K562 (cell line): ENCODE data around the gene CYB5D1. TPM values are rescaled to one million over a fixed set of nuclear protein-coding genes. Genes with fewer than 3 reads are reported as not detected.

ENCODE experiments used
- ATAC-seq: fragments of 200-7000 bp; cut with Tn5 transposase; 3 replicates; pipeline ENCODE4 v1.9.1; 2020; ENCODE audit warnings: moderate library complexity
- BruUV-seq: library from RNA; stranded (reverse); fragments of 400-500 nt; replicated peaks from 2 replicates; lab custom pipeline; 2021; lab: Mats Ljungman, UMichigan
- CTCF ChIA-PET: fragments of 300-600 bp; formaldehyde crosslinking; extraction: SDS; loops from one replicate; lab custom pipeline; 2021; ENCODE audit warnings: low intra/inter-chr PET ratio; lab: Yijun Ruan, JAX
- POLR2A ChIA-PET: fragments of 300-600, 350-650 bp; sonication (Branson Sonifier 250); formaldehyde crosslinking; extraction: SDS; loops from one replicate; lab custom pipeline; 2021; ENCODE audit warnings: antibody characterized with exemption, inconsistent platforms; lab: Yijun Ruan, JAX
- DNase-seq, 4 experiments: peaks; one replicate each; pipeline versions ENCODE4 v3.0.0 to v3.0.0-alpha.2; 2011 to 2018; ENCODE audit warnings: low spot score in 3 of 4, mixed read lengths in 3 of 4; ENCODE audit errors: extremely low read depth in 1 of 4
- FAIRE-seq: peaks from 2 replicates; lab custom pipeline; 2011; peaks lifted over from hg19 to GRCh38; lab: Jason Lieb, UNC
- H2AFZ ChIP-seq: 2 replicates; pipeline ENCODE4 v1.6.0; 2011; ENCODE audit warnings: low read depth, low read length, control low read depth, inconsistent platforms
- H3K27ac ChIP-seq: fragments of 200-600 bp; 3 replicates; pipeline ENCODE4 v1.8.0; 2011; ENCODE audit warnings: low read depth, mild to moderate bottlenecking, control low read depth, inconsistent platforms, low read length, moderate library complexity, mixed read lengths; ENCODE audit errors: extremely low read depth
- H3K27me3 ChIP-seq, 2 experiments: fragments of 300-600 bp in 1 of 2; 2 replicates in 1 of 2; 3 replicates in 1 of 2; pipeline versions ENCODE4 v1.6.0 to v1.8.0; 2011; ENCODE audit warnings: inconsistent platforms in 2 of 2, low read length in 2 of 2, mild to moderate bottlenecking in 1 of 2, mixed read lengths in 1 of 2, moderate library complexity in 1 of 2; ENCODE audit not compliant: control insufficient read depth in 2 of 2, insufficient read depth in 2 of 2
- H3K36me3 ChIP-seq: fragments of 300-600 bp; 3 replicates; pipeline ENCODE4 v1.8.0; 2011; ENCODE audit warnings: mild to moderate bottlenecking, low read length, inconsistent platforms; ENCODE audit not compliant: control insufficient read depth, insufficient read depth
- H3K4me1 ChIP-seq, 2 experiments: fragments of 200-600 bp in 1 of 2; replicated peaks in 1 of 2; 2 replicates in 1 of 2; 3 replicates in 1 of 2; pipeline versions ENCODE4 v1.5.1 to v1.8.0; 2011; ENCODE audit warnings: inconsistent platforms in 2 of 2, low read length in 2 of 2, mild to moderate bottlenecking in 1 of 2, mixed read lengths in 1 of 2, moderate library complexity in 1 of 2; ENCODE audit not compliant: control insufficient read depth in 2 of 2, insufficient read depth in 2 of 2
- H3K4me2 ChIP-seq: 2 replicates; pipeline ENCODE4 v1.6.1; 2011; ENCODE audit warnings: low read length, control low read depth, inconsistent platforms, mixed read lengths; ENCODE audit not compliant: insufficient read depth
- H3K4me3 ChIP-seq: fragments of 200-600 bp; sonication (generic), shearing (Covaris generic); 2 replicates; pipeline ENCODE4 v1.5.1; 2016; ENCODE audit warnings: control low read depth, inconsistent platforms
- H3K79me2 ChIP-seq: fragments of 200-600 bp; 3 replicates; pipeline ENCODE4 v1.8.0; 2011; ENCODE audit warnings: low read length, inconsistent platforms; ENCODE audit not compliant: control insufficient read depth, insufficient read depth
- H3K9ac ChIP-seq, 2 experiments: 2 replicates each; pipeline versions ENCODE4 v1.6.0 to v1.6.1; 2011; ENCODE audit warnings: low read depth in 2 of 2, low read length in 2 of 2, control low read depth in 1 of 2, inconsistent platforms in 1 of 2, mild to moderate bottlenecking in 1 of 2, mixed read lengths in 1 of 2; ENCODE audit not compliant: insufficient read depth in 1 of 2
- H3K9me1 ChIP-seq: one replicate; pipeline ENCODE4 v1.6.0; 2011; ENCODE audit warnings: inconsistent platforms, mild to moderate bottlenecking, low read length, moderate library complexity; ENCODE audit not compliant: control insufficient read depth, insufficient read depth
- H3K9me3 ChIP-seq: replicated peaks from 2 replicates; pipeline ENCODE4 v1.5.1; 2011; ENCODE audit warnings: low read depth, low read length, inconsistent platforms; ENCODE audit not compliant: control insufficient read depth, insufficient read depth
- H4K20me1 ChIP-seq: replicated peaks from 2 replicates; pipeline ENCODE4 v1.6.1; 2011; ENCODE audit warnings: low read length, inconsistent platforms, mixed read lengths; ENCODE audit not compliant: control insufficient read depth, insufficient read depth
- ARID2 ChIP-seq: fragments of 450-650 bp; IDR thresholded peaks from 2 replicates; pipeline ENCODE4 v1.6.1; 2017; ENCODE audit warnings: antibody characterized with exemption, mild to moderate bottlenecking
- ARID3A ChIP-seq: IDR thresholded peaks from 2 replicates; pipeline ENCODE4 v1.6.1; 2012; ENCODE audit warnings: low read depth, low read length, improper control_type of control experiment, borderline replicate concordance
- DACH1 ChIP-seq: fragments of 450-650 bp; IDR thresholded peaks from 2 replicates; pipeline ENCODE4 v1.6.1; 2018; ENCODE audit not compliant: partially characterized antibody
- DPF2 ChIP-seq: fragments of 450-650 bp; IDR thresholded peaks from 2 replicates; pipeline ENCODE4 v1.6.1; 2016
- EGR1 ChIP-seq: fragments of 450-650 bp; conservative IDR thresholded peaks from 2 replicates; pipeline ENCODE4 v1.6.1; 2017; ENCODE audit warnings: mild to moderate bottlenecking
- HMBOX1 ChIP-seq: sonication (generic); IDR thresholded peaks from 2 replicates; pipeline ENCODE4 v1.6.1; 2016
- IRF2 ChIP-seq: sonication (generic); formaldehyde crosslinking; IDR thresholded peaks from 2 replicates; pipeline ENCODE4 v1.8.1; 2022; ENCODE audit warnings: mild to moderate bottlenecking, missing genetic modification reagents
- LCOR ChIP-seq: sonication (generic); formaldehyde crosslinking; IDR thresholded peaks from 2 replicates; pipeline ENCODE4 v1.8.0; 2022; ENCODE audit warnings: mild to moderate bottlenecking, missing genetic modification reagents
- NFRKB ChIP-seq: fragments of 450-650 bp; IDR thresholded peaks from 2 replicates; pipeline ENCODE4 v1.6.1; 2016; ENCODE audit warnings: low read depth
- VEZF1 ChIP-seq: fragments of 200-800 bp; sonication (Bioruptor generic); IDR thresholded peaks from 2 replicates; pipeline ENCODE4 v1.6.1; 2017; ENCODE audit warnings: missing genetic modification characterization, missing compliant biosample characterization
- YY1 ChIP-seq, 3 experiments: IDR thresholded peaks; 2 replicates each; pipeline ENCODE4 v1.6.1; 2011; ENCODE audit warnings: low read length in 2 of 3, mild to moderate bottlenecking in 2 of 3, moderate library complexity in 2 of 3, borderline replicate concordance in 1 of 3, control low read depth in 1 of 3, low read depth in 1 of 3; ENCODE audit not compliant: insufficient read depth in 3 of 3, insufficient replicate concordance in 2 of 3, control insufficient read depth in 1 of 3, insufficient read length in 1 of 3; ENCODE audit errors: extremely low read depth in 1 of 3
- ZFPM2 ChIP-seq: fragments of 250-450 bp; sonication (Bioruptor Pico); IDR thresholded peaks from 2 replicates; pipeline ENCODE4 v1.5.1; 2022; ENCODE audit warnings: mild to moderate bottlenecking
- ZNF274 ChIP-seq: IDR thresholded peaks from 2 replicates; pipeline ENCODE4 v1.6.1; 2011; ENCODE audit warnings: low read depth, mild to moderate bottlenecking, low read length, moderate library complexity, borderline replicate concordance
- ZNF740 ChIP-seq, 3 experiments: fragments of 200-800 bp in 1 of 3; sonication (Bioruptor generic) in 1 of 3; sonication (generic) in 1 of 3; formaldehyde crosslinking in 1 of 3; IDR thresholded peaks; 2 replicates each; pipeline versions ENCODE4 v1.6.1 to v1.8.0; 2016 to 2022; ENCODE audit warnings: mild to moderate bottlenecking in 2 of 3, missing compliant biosample characterization in 2 of 3, missing genetic modification characterization in 2 of 3, missing genetic modification reagents in 1 of 3
- ZNF79 ChIP-seq: fragments of 250-450 bp; sonication (Bioruptor Pico); IDR thresholded peaks from 2 replicates; pipeline ENCODE4 v1.4.0; 2020; ENCODE audit warnings: low read depth, mild to moderate bottlenecking, moderate library complexity
- WGBS: fragments of 100-300 bp; shearing (Covaris generic); methylation state at CpG from one replicate; pipeline ENCODE4 v1.1.6; 2016; ENCODE audit warnings: low coverage, mixed read lengths; ENCODE audit not compliant: insufficient coverage; ENCODE audit errors: missing lambda C conversion rate; 5-methylcytosine and 5-hydroxymethylcytosine counted together
- in situ Hi-C: fragments of 300-500 bp; cut with MboI; formaldehyde crosslinking; loops from 4 replicates; pipeline ENCODE4 v1.15.0; 2018; ENCODE audit warnings: inconsistent platforms, mixed read lengths
- intact Hi-C: fragments of 100-400 bp; cut with micrococcal nuclease; formaldehyde crosslinking; loops from 2 replicates; pipeline ENCODE4 v1.14.2; 2022
- polyA plus RNA-seq, 8 experiments: library from polyadenylated mRNA; depleted of rRNA in 4 of 8; stranded (reverse) in 5 of 8; unstranded in 3 of 8; fragments of >200 nt; fragmentation: Nextera tagmentation in 2 of 8; fragmentation: Illumina TruSeq in 1 of 8; extraction: Ambion mirVana in 2 of 8; extraction: Trizol in 1 of 8; gene quantifications; 2 replicates each; pipeline versions ENCODE4 v1.2.1 to v1.2.3, GENCODE V29; 2011 to 2014; ENCODE audit warnings: inconsistent platforms in 1 of 8, missing spikeins in 1 of 8
- total RNA-seq, 7 experiments: library from RNA; depleted of rRNA in 6 of 7; stranded (reverse); fragments of >200 nt in 6 of 7; fragmentation: Illumina TruSeq in 2 of 7; extraction: Trizol in 2 of 7; gene quantifications; 2 replicates each; pipeline versions ENCODE4 v1.2.1 to v1.2.3, GENCODE V29; 2011 to 2021; ENCODE audit warnings: low replicate concordance in 1 of 7

CYB5D1 gene
- total and polyA plus RNA-seq, 9 of the 15 experiments (the other 6 are each of a cell fraction or from before 2014, with no cell fraction given), result 2.4 to 7.9 (median 5.7) TPM

GRCh38 chr17:7883781-7884386 is 26.1 kb downstream of the CYB5D1 start:
- Histone ChIP-seq H3K36me3 (peaks cover 29% of the 10 kb centered on the region; the same call in 1 of the 3 replicates), H3K9me3 (no peaks in the 10 kb centered on the region), H2AFZ (peak overlapping the region; percentile 40; the same call in 1 of the 2 replicates), H3K9ac (peak overlapping the region; percentile 10 to 63; a peak in 3 of 4 replicates), H3K27me3 (no peaks in the 10 kb centered on the region), H3K4me1 (peaks cover 34 to 42% of the 10 kb centered on the region in 2 experiments), H4K20me1 (no peaks in the 10 kb centered on the region; the same call in 1 of the 2 replicates), H3K79me2 (peaks cover 53% of the 10 kb centered on the region), H3K4me2 (peak overlapping the region; percentile 60), H3K27ac (peak overlapping the region; percentile 72), H3K9me1 (peaks cover 3% of the 10 kb centered on the region), H3K4me3 (peak overlapping the region; percentile 29)
- CTCF ChIA-PET, result no interaction called here
- POLR2A ChIA-PET, result interaction anchor here (0.6 to 2.1 kb wide), 3 partner anchors 10 to 38 kb away, joined by 3 to 13 read pairs (median 3); partner anchors contain the start of gene NAA38
- intact Hi-C loops (no loop called here), in situ Hi-C loops (no loop called here)
- 0% methylated on average over 2 of the region's 3 CpGs for WGBS
- ATAC-seq, result no peak
- FAIRE-seq, result no peak
- peak; percentile 16 to 42 (median 36) for DNase-seq
- no TSS peak for BruUV-seq
- TF ChIP-seq LCOR (CRISPR knock-in tag), result no peak
- no peak for TF ChIP-seq ZFPM2
- TF ChIP-seq ZNF79, result no peak
- TF ChIP-seq IRF2 (CRISPR knock-in tag), result no peak
- TF ChIP-seq YY1 (IDR thresholded peaks at IDR 0.05; ENCODE audit: borderline replicate concordance in 1 of 3, control insufficient read depth in 1 of 3, extremely low read depth in 1 of 3, insufficient read depth in 3 of 3, insufficient read length in 1 of 3, insufficient replicate concordance in 2 of 3, low read depth in 1 of 3, low read length in 2 of 3), result peak; percentile 5 to 84 (median 37)
- TF ChIP-seq ZNF740 (CRISPR knock-in tag; IDR thresholded peaks at IDR 0.05), result peak; percentile 88
- peak in 1 of 2 experiments; percentile 72; a peak in 2 of 4 replicates for TF ChIP-seq ZNF740 (tag; IDR thresholded peaks at IDR 0.05)
- TF ChIP-seq NFRKB, result peak; percentile 55; the same call in 1 of the 2 replicates
- peak; percentile 30; the same call in 1 of the 2 replicates for TF ChIP-seq ARID3A
- TF ChIP-seq ARID2, result no peak
- TF ChIP-seq VEZF1 (CRISPR knock-in tag), result peak; percentile 54
- TF ChIP-seq HMBOX1, result peak; percentile 83
- TF ChIP-seq DACH1, result peak; percentile 9
- 0 out of 2 replicates have a peak, but pooled peaks have one; percentile 22 for TF ChIP-seq DPF2
- no peak for TF ChIP-seq EGR1
- no peak for TF ChIP-seq ZNF274
